Measurements from ENCODE around the gene SERPINF2.
"Not testable (repeated sequence)": the region's sequence is repeated elsewhere in the genome, so short reads cannot be mapped to it uniquely, and the experiment has no call there.

SERPINF2 gene

DNA sequence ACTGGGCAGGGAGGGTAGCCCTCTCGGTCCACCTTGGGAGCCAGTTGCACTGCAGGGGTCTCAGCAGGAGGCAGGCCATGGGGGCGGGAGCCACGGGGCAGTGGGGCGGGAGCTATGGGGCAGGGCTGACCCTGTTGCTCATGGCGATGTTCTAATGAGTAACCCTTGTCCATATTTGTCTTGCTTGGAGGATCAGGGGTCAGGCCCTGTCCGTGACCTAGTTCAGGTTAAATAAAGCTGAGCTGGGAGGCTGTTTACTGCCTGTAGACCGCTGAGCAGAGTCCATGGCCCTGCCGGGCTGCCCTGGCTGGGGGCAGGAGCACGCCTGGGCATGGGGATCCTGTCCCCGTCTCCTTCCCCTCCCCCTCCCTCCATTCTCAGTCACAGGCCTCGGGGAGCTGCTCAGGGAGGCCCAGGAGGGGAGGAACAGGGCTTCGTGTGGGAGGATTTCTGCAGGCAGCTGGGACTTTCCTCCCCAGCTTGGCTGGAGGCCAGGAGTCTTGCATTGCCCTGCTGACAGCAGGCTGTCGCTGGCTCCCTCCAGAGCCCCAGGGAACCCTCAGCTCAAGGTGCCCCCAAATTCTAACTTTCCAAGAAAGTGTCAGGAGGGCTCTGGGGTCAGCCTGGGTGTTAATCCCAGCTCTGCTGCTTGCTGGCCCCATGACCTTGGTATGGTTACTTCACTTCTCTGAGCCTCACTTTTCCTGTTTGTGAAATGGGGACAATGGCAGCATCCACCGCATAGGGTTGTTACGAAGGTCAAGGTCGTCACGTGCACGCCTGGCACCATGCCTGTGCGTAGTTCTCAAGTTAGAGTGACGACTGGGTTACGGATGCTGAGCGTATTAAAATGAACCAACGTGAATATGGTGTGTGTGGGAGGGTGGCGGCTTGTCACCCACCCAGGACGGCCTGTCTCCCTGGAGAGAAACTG is 6.1 kb upstream of the SERPINF2 start:
- peak; percentile 55 for DNase-seq

DNA sequence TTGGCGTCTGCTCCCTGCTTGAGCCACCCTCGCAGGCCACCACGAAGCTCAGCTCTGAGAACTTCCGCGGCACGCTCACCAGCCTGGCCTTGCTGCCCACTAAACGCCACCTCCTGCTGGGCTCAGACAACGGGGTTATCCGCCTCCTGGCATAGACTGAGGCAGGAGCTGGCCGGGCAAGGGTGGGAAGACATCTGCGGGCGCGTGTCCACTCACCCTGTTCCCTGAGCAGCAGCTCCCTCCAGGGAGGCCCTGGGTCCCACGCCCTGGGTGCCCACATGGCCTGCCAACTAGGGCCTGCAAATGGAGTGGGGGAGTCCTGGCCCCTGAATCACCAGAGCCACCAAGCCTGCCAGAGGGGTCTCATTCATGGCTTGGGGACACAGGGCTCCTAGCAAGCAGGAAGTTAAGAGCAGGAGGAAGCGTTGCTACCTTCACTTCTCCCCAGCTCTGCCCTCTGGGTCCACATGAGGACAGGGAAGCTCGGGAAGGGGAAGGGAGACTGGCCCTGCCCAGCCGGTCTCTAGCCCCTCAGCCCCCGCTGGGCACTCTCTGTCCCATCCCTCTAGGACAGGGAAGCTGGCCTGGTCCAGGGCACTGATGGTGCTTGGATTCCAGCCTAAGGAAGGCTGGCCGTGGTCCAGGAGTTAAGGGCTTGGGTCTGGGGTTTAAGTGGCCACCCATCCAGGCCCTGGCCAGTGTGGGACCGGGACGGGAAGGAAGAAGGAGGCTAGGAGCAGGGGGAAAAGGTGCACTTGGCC is 5.0 kb upstream of the SERPINF2 start:
- DNase-seq = no peak

DNA sequence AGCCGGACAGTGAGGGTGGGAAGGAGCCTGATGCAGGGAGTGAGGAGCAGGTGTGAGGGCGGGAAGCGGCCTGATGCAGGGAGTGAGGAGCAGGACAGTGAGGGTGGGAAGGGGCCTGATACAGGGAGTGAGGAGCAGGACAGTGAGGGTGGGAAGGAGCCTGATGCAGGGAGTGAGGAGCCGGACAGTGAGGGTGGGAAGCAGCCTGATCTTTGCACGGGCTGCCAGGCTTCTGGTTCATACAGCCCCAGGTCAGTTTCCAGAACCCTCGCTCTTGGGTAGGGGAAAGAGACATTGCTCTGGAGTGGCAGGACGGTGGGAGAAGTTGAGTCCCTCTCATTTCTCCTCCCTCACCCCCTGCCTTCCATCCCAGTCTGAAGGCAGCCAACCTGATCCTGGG is 772 bp upstream of the SERPINF2 start:
- DNase-seq = not testable (repeated sequence)

DNA sequence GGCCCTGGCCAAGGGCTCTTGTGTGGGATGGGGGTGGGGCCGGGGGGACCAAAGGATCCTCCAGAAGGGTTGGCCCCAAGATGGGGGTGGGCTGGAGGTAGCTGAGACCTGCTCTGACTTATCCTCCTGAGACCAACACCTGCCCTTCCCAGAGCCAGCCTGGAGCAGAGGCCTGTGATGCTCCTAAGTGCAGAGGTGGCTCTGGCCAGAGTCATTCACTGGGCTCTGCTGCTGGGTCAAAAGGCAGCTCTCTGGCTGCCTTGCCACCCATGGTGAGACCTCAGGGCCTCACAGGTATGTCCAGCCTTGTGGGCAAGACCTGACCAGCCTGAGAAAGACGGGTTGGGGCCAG is 393 bp downstream of the SERPINF2 start:
- no peak for DNase-seq

DNA sequence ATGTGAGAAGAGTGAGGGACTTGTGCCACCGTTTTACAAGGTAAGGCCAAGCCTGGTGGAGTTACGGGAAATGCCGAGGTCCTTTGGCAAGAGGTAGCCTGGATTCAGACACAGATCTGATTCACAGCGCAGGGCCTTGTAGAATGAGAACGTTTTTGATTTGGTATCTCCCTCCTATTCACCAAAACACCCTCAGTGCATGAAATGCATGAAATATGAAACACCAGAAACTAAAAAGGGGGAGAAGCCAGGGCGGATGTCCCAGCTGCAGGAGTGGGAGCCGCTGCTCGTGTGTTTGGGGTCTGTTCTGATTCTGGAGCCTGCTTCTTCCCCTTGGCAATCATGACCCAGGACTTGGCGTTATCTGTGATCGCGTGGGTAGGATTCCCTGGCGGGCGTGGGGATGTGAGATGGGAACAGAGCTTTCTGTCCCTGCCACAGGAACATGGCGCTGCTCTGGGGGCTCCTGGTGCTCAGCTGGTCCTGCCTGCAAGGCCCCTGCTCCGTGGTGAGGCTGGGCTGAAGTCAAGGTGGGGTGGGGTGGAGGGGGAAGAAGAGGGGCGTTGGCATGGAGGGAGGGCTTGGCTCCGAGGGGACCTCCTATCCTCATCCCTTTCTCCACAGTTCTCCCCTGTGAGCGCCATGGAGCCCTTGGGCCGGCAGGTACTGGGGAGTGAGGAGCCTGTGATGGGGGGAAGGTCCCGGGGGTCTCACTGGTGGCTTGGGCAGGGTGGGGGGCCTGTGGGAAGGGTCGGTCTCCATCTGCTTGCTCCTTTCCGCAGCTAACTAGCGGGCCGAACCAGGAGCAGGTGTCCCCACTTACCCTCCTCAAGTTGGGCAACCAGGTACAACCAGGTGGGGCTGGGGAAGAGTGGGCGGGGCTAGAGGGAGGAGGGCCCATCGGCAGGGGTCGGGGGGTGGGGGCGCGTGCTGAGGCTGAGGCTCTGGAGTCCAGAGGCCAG is 2.2 kb downstream of the SERPINF2 start:
- no peak for DNase-seq

DNA sequence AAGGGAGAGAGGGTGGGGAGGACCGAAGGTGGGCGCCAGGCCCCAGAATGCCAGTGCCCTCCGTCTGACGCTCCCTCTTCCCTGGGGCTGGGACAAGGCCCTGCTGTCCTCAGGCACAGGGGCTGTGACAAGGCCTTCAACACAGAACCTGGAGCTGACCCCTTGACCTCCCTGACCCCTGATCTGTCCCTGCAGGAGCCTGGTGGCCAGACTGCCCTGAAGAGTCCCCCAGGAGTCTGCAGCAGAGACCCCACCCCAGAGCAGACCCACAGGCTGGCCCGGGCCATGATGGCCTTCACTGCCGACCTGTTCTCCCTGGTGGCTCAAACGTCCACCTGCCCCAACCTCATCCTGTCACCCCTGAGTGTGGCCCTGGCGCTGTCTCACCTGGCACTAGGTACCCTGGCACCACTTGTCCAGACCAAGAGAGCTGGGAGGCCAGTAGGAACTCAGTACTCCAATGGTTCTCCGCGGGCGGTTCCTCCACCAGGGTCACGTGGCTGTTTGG is 2.9 kb downstream of the SERPINF2 start:
- DNase-seq = no peak

DNA sequence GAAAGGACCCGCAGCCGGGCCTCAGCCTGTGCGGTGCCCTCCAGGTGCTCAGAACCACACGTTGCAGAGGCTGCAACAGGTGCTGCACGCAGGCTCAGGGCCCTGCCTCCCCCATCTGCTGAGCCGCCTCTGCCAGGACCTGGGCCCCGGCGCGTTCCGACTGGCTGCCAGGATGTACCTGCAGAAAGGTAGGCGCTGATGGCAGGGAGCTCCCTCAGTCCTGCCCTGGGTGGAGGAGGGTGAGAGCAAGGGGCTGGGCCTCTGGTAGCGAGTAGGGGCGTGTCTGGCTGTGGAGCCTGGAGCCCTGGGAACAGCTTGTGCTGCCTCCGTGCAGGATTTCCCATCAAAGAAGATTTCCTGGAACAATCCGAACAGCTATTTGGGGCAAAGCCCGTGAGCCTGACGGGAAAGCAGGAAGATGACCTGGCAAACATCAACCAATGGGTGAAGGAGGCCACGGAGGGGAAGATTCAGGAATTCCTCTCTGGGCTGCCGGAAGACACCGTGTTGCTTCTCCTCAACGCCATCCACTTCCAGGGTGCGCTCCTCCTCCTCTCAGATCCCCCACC is 4.4 kb downstream of the SERPINF2 start:
- no peak for DNase-seq

DNA sequence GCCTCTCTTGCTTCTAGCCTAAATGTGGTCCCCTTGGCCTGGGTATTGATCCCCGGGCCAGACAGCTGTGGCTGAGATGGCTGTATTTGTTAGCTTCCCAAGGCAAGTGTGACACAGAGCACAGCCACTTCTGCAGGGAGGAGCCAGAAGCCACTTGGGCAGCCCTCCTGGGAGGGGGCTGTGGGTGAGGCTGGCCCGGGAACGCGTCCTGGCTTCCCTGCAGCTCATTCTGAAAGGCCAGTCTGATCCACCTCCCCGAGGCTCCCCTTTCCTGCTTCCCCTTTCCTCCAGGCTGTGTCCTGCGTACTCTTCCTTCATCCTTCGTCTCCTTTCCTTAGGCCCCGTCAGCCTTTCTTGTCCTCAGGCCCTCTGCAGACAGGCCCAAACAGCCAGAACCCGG is 8.0 kb downstream of the SERPINF2 start:
- DNase-seq = no peak

DNA sequence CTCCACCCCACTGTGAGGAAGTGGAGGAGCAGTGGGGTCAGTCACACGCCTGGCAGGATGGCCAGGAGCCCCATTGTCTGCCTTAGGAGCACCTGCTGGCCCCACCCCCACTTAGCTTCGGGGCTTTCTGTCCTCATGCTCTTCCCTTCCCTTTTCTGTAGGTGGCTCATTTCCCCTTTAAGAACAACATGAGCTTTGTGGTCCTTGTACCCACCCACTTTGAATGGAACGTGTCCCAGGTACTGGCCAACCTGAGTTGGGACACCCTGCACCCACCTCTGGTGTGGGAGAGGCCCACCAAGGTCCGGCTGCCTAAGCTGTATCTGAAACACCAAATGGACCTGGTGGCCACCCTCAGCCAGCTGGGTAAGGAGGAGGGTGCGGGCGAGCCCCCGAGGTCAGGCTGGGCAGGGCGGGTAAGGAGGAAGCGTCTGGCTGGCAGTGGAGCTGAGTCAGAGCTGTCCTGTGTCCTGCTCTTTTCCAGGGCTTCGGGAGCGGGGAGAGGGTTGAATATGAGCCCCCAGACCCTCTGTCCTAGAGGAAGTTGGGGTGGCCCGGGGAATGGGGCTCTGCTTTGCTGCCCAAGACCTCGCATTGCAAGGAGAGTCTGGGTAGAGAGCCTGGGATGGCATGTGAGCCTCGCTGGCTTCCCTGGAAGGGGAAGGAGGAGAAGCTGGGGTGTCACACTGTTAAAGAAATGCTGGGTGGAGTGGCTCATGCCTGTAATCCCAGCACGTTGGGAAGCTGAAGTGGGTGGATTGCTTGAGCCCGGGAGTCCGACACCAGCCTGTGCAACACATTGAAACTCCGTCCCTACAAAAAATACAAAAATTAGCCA is 10.0 kb downstream of the SERPINF2 start:
- peak; percentile 47 for DNase-seq

DNA sequence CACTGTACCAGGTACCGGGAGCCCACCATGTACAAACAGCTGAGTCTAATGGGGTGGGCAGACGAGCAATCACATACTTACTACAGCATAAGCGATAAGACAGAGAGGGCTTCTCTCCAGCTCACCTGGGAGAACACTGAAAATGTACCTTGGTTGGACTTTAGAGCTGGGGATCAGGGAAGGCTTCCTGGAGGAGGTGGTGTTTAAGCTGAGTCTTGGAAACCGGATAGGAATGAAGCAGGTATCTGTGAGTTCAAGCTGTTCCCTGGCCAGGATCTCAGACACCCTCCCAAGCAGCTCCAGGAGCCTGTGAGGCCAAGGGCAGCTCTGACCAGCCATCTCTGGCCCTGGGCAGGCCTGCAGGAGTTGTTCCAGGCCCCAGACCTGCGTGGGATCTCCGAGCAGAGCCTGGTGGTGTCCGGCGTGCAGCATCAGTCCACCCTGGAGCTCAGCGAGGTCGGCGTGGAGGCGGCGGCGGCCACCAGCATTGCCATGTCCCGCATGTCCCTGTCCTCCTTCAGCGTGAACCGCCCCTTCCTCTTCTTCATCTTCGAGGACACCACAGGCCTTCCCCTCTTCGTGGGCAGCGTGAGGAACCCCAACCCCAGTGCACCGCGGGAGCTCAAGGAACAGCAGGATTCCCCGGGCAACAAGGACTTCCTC is 11.2 kb downstream of the SERPINF2 start:
- no peak for DNase-seq

DNA sequence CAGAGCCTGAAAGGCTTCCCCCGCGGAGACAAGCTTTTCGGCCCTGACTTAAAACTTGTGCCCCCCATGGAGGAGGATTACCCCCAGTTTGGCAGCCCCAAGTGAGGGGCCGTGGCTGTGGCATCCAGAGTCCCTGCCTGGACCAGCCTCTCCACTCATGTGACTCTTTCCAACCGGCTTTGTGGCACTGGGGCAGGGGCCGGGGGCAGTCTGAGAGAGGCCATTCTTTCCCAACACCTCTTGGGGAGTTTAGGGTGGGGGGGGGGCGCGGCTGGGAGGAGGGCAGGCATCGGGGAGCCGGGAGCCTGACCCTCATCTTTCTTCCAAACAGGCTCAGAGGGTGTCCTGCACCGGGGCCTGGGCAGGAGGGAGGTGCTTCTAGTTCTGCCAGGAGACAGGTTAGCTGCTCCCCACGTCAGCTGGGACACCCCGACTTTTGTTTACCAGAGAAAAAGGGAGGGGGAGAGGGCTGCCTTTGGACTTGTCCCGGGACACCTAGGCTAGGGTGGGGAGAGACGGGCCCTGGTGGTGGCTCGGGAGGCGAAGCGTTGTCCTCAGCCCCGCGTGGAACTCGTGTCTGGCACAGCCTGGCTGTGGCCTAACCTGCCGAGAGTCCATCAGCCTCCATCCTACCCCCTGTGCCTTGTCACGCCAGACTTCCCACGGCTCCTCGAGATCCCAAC is 11.9 kb downstream of the SERPINF2 start:
- DNase-seq = no peak

DNA sequence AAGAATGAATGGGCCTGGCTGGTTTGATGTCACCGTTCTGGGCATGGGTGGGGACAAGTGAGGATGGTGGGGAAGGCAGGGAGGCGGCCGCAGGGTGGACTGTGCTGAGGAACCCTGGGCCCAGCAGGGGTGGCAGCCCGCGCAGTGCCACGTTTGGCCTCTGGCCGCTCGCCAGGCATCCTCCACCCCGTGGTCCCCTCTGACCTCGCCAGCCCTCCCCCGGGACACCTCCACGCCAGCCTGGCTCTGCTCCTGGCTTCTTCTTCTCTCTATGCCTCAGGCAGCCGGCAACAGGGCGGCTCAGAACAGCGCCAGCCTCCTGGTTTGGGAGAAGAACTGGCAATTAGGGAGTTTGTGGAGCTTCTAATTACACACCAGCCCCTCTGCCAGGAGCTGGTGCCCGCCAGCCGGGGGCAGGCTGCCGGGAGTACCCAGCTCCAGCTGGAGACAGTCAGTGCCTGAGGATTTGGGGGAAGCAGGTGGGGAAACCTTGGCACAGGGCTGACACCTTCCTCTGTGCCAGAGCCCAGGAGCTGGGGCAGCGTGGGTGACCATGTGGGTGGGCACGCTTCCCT is 12.7 kb downstream of the SERPINF2 start:
- no peak for DNase-seq

DNA sequence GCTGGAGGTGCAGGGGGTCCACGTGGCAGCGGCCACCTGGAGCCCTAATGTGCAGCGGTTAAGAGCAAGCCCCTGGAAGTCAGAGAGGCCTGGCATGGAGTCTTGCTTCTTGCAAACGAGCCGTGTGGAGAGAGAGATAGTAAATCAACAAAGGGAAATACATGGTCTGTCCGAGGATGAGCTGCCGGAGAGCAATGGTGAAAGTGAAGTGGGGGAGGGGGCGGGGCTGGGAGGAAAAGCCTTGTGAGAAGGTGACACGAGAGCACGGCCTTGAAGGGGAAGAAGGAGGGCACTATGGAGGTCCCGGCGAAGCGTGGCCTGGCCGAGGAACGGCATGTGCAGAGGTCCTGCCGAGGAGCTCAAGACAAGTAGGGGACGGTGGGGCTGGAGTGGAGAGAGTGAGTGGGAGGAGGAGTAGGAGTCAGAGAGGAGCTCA is 13.2 kb downstream of the SERPINF2 start:
- no peak for DNase-seq

DNA sequence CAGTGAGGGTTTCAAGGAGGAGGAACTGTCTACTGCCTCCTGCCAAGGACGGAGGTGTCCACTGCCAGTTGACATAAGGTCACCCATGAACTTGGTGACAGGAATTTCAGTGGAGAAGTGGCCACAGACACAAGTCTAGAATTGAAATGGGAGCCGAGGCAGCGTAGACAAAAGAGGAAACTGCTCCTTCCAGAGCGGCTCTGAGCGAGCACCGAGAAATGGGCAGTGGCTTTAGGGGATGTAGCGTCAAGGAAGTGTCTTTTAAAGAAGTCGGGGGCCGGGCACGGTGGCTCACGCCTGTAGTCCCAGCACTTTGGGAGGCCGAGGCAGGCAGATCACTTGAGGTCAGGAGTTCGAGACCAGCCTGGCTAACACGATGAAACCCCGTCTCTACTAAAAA is 16.1 kb downstream of the SERPINF2 start:
- no peak for DNase-seq

DNA sequence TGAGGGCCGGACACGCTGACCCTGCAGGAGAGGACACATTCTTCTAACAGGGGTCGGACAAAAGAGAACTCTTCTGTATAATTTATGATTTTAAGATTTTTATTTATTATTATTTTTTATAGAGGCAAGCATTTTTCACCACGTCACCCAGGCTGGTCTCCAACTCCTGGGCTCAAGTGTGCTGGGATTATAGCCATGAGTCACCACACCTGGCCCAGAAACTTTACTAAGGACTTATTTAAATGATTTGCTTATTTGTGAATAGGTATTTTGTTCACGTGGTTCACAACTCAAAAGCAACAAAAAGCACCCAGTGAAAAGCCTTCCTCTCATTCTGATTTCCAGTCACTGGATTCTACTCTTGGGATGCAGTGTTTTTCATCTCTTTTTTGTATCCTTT is 16.9 kb downstream of the SERPINF2 start:
- no peak for DNase-seq

DNA sequence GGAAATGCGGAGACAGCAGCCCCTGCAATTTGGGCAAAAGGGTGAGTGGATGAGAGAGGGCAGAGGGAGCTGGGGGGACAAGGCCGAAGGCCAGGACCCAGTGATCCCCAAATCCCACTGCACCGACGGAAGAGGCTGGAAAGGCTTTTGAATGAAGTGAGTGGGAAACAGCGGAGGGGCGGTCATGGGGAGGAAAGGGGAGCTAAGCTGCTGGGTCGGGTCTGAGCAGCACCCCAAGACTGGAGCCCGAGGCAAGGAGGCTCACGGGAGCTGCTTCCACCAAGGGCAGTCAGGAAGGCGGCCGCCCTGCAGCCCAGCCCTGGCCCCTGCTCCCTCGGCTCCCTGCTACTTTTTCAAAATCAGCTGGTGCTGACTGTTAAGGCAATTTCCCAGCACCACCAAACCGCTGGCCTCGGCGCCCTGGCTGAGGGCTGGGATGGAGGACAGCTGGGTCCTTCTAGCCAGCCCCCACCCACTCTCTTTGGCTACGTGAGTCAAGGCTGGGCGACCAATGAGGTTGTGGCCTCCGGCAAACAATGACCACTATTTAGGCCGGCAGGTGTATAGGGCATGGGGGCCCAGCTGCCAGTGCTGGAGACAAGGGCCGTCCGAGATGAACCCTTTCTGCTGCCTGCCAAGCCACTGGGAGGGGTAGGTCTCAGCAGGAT is 19.7 kb downstream of the SERPINF2 start:
- DNase-seq = no peak

DNA sequence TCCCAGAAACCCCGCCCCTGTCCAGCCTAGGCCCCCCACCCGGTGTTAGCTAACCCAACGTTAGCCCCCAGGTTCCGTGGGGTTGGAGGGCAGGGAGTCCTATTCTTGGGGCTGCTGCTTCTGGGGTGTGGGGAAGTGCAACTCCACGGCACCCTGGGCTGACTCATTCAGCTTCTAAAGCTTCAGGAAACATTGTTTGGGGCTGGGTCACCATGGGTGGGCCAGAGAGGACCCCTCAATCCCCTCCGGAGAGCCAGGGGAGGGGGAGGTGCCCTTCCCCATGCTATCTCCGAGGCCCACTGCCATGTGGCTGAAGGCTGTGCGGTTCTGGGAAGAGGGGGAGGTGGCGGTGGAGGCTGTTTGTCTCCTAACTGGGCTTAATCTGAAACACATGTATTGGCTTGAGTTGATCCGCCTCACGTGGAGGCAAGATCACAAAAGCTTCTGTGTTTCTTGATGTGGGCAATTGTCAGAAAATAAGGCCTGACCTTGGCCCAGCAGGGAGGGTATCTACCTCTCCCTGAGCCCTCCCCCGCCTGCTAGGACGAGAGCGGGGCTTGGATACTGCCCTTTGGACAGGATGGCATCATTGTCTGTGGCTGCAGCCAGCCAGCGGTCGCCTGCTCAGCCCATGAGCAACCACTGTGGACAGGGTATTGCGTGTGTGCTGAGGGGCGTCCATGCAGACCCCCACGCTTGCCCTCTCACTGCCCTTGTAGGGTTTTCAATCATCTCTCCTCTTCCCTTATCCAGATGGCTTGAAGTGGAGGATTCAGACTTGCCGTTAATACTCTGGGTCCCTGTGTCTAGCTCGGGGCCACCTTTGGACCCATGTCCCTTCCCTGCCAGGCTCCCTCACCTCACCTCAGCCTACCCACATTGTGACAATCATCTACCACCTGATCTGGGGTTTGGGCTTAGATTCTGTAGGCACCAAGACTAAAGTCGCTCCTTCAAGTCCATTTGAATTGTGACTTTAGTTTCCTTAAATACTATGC is 20.5 kb downstream of the SERPINF2 start:
- DNase-seq = no peak

DNA sequence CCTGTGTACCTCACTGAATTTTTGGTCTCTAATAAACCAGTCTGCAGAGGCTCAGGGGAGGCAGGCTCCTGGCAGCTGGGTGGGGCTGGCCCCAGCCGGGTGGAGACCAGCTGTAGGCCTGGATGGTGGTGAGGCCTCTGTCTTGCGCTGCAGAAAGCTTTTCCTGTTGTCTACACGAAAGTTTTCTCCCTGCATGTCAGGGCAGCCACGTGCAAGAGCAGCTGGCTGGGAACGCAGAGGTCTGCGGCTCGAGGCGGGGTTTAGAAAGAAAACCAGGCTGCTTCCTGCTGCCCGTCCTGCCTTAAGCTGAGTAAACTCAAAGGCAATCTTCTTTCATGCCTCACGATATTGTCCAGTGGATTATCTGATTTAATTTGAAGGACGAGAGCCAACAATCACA is 21.6 kb downstream of the SERPINF2 start:
- peak; percentile 85 for DNase-seq
